ENCODE results near the gene CSPG5.

Gene CSPG5

DNA sequence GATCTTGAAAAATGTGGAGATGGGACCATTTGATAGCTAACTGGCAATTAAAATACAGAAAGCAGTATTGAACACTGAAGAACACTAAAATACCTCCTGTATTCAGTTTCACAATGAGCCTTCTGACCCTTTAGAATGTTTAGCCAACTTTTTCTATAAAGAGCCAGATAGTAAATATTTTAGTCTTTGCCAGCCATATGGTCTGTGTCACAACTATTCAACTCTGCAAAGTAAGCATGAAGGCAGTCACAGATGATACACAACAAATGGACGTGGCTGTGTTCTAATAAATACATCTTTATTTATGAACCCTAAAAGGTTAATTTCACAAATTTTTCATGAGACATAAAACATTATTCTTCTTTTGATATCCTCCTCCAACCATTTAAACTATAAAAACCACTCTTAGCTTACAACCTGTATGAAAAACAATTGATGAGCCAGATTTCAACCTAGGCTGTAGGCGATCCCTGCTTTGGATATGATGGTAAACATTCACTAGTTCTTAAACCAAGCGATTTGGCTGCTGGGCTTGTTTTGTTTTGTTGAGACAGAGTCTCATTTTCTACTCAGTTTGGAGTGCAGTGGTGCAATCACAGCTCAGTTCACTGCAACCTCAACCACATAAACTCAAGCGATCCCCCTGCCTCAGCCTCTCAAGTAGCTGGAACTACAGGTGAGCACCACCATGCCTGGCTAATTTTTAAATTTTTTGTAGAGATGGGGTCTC, 13.6 kb upstream of the CSPG5 start:
- H3K27ac Mint-ChIP-seq, result peak overlapping the region; percentile 53 to 67 (median 55)
- H3K4me3 Mint-ChIP-seq, result no peak overlapping the region
- no peaks in the 10 kb centered on the region for H3K27me3 Mint-ChIP-seq (ENCODE audit: low read depth)
- TF ChIP-seq, protein P1, sequence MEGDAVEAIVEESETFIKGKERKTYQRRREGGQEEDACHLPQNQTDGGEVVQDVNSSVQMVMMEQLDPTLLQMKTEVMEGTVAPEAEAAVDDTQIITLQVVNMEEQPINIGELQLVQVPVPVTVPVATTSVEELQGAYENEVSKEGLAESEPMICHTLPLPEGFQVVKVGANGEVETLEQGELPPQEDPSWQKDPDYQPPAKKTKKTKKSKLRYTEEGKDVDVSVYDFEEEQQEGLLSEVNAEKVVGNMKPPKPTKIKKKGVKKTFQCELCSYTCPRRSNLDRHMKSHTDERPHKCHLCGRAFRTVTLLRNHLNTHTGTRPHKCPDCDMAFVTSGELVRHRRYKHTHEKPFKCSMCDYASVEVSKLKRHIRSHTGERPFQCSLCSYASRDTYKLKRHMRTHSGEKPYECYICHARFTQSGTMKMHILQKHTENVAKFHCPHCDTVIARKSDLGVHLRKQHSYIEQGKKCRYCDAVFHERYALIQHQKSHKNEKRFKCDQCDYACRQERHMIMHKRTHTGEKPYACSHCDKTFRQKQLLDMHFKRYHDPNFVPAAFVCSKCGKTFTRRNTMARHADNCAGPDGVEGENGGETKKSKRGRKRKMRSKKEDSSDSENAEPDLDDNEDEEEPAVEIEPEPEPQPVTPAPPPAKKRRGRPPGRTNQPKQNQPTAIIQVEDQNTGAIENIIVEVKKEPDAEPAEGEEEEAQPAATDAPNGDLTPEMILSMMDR (IDR thresholded peaks at IDR 0.05; ENCODE audit: unreplicated experiment in 3 of 3), result no peak
- H3K4me1 Mint-ChIP-seq, result peaks cover 15% of the 10 kb centered on the region
- peaks cover 73% of the 10 kb centered on the region for H3K36me3 Mint-ChIP-seq (ENCODE audit: low read depth)
- no peaks in the 10 kb centered on the region for H3K9me3 Mint-ChIP-seq

DNA sequence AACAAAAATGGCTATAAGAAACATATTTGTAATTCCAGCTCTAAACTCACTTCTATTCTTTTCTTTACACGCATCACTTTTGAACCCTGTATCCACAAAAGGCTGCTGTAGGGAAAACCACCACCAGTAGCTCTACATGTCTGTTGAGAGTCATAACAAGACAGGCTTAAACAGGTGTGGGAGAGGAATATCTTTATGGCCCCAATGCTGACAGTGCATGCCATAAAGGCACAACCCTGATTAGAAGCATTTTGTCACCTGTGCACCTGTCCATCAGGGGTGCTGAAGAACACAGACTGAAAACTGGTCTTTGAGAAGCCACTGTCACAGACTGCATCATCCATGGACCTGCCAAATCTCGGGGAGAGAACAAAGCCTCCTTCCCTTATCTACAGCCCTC, 11.6 kb upstream of the CSPG5 start:
- Mint-ChIP-seq H3K27ac (no peak overlapping the region), H3K9me3 (no peaks in the 10 kb centered on the region)

DNA sequence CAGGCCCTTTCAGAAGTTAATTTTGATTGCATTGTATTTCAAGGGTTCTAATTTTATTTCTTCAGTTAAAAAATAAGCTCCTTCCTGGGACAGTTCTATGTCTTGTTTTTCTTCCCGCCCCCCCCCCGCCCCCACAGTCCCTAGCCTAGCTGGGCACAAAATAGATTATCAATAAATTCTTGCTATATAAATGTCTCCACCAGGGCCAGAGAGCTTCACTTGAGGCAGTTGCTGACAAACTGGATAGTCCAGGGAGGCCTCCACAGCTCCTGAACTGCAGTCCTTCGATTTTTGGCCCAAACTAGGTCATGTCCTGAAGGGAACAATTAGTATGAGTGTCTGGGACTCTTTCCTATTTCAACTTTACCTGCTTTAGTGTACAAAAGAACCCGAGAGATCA, 9.9 kb upstream of the CSPG5 start:
- peaks cover 15% of the 10 kb centered on the region for H3K4me1 Mint-ChIP-seq
- TF ChIP-seq, protein P1 (IDR thresholded peaks at IDR 0.05; ENCODE audit: unreplicated experiment in 3 of 3), result no peak
- H3K27me3 Mint-ChIP-seq (ENCODE audit: low read depth), result no peaks in the 10 kb centered on the region
- H3K27ac Mint-ChIP-seq, result no peak overlapping the region
- peaks cover 81% of the 10 kb centered on the region for H3K36me3 Mint-ChIP-seq (ENCODE audit: low read depth)
- H3K4me3 Mint-ChIP-seq, result no peak overlapping the region
- no peaks in the 10 kb centered on the region for H3K9me3 Mint-ChIP-seq

More for the DNA sequence above, 11.6 kb upstream of the CSPG5 start:
- no peaks in the 10 kb centered on the region for H3K27me3 Mint-ChIP-seq (ENCODE audit: low read depth)
- H3K4me3 Mint-ChIP-seq, result no peak overlapping the region
- H3K4me1 Mint-ChIP-seq, result peaks cover 15% of the 10 kb centered on the region
- H3K36me3 Mint-ChIP-seq (ENCODE audit: low read depth), result peaks cover 81% of the 10 kb centered on the region
- TF ChIP-seq, protein P1 (IDR thresholded peaks at IDR 0.05; ENCODE audit: unreplicated experiment in 3 of 3), result no peak

DNA sequence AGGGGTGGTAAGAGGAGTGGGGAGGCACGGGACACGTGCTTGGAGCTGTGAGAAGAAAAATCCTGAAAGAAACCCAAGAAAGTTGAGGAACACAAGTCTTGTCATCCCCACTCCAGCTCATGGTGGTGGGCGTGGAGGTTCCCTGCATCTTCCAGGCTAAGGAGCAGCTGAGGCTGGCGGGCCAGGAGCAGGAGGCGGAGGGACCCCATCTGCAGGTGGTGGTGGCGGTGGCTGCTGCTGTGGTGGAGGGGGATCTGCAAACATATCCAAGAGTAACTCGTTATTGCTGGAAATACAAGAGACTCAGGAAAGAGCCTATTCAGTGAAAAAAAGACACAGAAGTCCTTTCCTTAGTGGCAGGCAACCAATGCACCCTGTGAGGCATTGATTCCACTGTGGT, 9.4 kb upstream of the CSPG5 start:
- peaks cover 75% of the 10 kb centered on the region for H3K36me3 Mint-ChIP-seq (ENCODE audit: low read depth)
- H3K27ac Mint-ChIP-seq, result no peak overlapping the region
- no peaks in the 10 kb centered on the region for H3K9me3 Mint-ChIP-seq
- H3K4me3 Mint-ChIP-seq, result no peak overlapping the region
- no peaks in the 10 kb centered on the region for H3K27me3 Mint-ChIP-seq (ENCODE audit: low read depth)
- peaks cover 15% of the 10 kb centered on the region for H3K4me1 Mint-ChIP-seq
- TF ChIP-seq, protein P1 (IDR thresholded peaks at IDR 0.05; ENCODE audit: unreplicated experiment in 3 of 3), result no peak

DNA sequence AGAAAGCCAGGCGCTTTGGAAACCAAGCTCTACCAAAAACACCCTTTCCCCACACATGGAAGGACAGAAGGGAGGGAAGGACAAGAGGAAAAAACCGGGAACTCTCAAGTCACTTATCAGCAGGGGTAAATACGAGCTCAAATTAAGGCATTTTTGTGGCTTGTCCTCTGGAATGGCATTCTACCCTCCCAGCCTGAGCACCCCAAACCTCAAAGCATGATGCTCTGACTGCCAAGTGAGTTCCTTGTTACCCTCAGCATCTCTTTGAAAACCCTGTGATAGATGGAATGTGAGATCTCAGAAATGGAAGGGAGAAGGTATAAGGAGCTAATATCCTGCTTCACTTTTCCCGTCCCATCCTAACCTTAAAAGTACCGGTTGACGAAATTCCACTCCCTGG, 8.1 kb upstream of the CSPG5 start:
- Mint-ChIP-seq H3K36me3 (ENCODE audit: low read depth) (peaks cover 70% of the 10 kb centered on the region), H3K4me1 (peaks cover 7% of the 10 kb centered on the region), H3K9me3 (no peaks in the 10 kb centered on the region), H3K4me3 (no peak overlapping the region), H3K27ac (no peak overlapping the region), H3K27me3 (ENCODE audit: low read depth) (peaks cover 5% of the 10 kb centered on the region)
- TF ChIP-seq, protein P1 (IDR thresholded peaks at IDR 0.05; ENCODE audit: unreplicated experiment in 3 of 3), result no peak

Data from nephron (organoid).